ENCODE data around the gene ANK2. TPM values are rescaled to one million over a fixed set of nuclear protein-coding genes. Genes with fewer than 3 reads are reported as not detected.

The ANK2 gene
- total RNA-seq = 193 TPM

DNA sequence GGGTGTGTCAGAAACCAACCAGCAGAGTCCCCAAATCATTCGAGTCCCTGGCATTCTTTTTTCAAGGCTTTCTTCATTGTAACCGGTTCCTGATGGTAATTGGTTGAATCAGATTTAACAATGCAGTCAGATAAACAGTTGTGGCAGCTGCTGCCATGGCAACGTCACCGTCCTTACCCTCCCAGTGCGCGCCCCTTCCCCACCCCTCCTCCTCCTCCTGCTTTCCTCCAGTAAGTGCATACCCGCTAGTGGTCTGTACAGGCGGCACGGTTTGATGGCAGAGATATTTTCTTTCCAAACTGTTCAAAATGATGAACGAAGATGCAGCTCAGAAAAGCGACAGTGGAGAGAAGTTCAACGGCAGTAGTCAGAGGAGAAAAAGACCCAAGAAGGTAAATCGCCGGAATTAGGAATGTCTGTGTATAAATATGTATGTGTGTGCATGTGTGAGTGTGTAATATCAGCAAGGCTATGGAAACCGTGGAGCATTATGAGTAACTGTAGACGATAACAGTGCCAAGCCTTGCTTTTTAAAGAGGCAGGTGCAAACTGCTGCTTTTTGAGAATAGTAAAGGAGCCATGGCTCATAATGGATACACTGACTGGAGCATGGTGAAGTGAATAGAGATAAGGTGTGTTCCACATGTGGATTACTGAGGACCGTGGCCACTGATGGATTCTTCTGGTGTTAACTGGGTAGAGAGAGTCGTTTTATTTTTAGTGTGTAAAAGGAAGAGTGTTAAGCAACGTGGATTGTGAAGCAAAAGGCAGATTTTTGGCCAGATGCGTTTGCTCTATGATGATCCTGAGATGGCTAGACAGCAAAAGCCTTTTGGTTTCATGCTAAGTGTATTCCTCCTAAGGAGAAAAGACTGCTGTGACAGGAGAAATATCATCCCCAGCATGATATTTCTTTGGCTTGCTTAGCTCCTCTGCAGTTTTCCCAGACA is at the start of gene ANK2:
Gene ANK2, plus strand, starts transcription at position 233 of the 950 bp plus-strand sequence. Its CDS starts 76 bp downstream, at position 309.
- DNase-seq = no peak

DNA sequence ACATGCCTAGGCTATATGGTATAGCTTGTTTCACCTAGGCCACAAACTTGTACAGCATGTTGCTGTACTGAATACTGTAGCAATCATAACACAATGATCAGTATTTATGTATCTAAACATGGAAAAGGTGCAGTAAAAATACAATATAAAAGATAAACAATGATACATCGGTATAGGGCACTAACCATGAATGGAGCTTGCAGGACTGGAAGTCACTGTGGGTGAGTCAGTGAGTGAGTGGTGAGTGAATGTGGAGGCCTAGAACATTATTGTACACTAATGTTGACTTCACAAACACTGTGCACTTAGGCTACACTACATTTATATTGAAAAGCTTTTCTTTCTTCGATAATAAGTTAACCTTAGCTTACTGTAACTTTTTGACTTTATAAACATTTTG is 45.6 kb upstream of the ANK2 start:
- DNase-seq = no peak

DNA sequence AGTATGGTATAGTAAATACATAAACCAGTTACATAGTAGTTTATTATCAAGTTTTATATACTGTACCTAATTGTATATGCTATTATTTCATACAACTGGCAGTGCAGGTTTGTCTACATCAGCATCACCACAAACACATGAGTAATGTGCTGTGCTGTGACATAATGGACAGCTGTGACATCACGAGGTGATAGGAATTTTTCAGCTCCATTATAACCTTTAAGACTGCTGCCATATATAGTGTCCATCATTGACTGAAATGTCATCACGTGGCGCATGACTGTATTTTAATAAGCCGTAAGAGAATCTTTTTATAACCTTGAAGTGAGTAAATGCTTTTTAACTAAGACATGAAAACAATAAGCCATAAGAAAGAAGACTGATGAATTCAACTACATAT is 44.8 kb upstream of the ANK2 start:
- no peak for DNase-seq

DNA sequence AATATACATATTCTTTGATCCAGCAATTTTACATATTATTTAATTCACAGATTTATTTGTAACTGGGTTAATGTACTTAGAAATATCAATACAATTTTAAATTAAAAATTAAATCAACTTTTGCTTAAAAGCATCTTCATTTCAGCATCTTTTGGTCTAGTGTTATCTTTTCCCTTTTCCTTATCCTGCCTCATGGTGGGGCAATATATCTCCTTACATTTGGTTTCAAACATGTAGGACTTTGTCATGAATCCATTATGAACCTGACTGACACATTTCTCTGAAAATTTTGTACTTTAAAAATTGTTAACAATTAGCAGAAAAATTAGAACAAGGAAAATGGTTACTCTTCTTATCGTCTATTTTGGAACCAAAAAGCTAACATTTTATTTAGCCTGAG is 42.8 kb upstream of the ANK2 start:
- DNase-seq = no peak

DNA sequence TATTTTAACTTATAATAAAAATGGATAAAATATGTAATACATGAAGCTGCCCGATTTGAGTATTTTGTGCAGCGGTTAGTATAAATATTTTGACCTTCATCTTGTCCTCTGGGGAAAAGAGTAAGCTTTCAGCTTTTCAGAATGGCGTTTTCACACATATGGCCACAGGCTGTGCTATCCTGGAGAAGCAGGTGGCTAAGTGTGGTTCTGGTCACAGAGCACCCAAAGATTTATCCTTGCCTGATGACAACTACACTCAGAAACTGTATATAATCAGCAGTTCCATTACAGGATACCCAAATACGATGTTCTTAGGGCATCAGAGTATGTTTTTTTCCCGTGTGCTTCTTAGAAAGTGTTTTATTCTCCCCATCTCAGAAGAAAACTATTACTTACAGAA is 42.3 kb upstream of the ANK2 start:
- no peak for DNase-seq

DNA sequence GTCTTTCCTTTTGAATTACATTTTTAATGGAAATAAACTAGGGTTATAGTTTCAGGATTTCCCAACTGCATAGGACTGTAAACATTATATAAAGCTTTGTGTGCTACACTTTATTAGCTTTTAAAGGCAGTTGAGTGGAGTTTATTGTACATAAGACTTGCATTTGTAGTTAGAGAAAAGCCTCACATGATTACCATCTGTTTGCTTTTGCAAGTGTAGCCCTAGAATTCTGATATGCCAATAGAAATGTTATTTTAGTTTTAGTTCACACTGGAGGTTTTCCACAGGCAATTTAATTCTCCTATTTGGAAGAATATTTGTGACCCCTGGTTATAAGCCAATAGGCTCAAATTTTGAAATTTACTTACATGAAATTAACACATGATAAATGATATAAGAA is 41.3 kb upstream of the ANK2 start:
- DNase-seq = no peak

DNA sequence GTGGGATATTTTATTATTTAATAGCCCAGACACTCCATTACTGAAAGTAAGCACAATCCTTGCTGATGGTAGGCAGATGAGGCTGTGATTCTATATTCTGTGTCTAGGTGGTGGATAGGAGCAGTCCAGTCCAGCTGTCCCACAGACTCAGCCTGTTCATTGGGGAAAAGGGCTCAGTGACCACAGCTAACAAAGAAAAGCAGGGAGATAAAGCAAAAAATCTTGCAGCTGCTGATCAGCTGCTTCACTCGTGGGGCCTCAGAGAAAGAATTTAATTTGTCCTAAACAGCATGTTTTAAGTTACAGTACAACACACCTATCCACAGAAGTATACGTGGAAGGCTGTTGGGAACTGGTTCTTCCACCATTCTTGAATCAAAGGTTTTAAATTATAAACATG is 40.7 kb upstream of the ANK2 start:
- no peak for DNase-seq

DNA sequence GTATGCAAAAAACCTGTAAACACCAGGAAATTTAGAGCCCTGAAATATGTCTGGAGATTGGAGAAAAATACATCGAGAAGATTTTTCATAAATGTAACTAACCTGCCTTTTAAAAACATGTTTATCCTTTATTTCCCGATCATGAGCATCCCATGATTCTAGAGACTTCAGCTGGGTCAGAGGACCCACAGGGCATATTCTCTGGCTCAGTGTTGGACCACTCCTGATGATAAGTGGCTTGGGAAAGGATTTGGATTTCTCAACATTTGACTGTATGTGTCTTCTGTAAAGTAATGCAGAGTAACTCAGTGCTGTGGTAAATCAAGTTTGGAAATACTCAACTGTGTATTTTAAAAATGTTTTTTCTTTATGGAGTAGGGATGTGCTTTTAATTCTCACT is 40.0 kb upstream of the ANK2 start:
- DNase-seq = no peak

DNA sequence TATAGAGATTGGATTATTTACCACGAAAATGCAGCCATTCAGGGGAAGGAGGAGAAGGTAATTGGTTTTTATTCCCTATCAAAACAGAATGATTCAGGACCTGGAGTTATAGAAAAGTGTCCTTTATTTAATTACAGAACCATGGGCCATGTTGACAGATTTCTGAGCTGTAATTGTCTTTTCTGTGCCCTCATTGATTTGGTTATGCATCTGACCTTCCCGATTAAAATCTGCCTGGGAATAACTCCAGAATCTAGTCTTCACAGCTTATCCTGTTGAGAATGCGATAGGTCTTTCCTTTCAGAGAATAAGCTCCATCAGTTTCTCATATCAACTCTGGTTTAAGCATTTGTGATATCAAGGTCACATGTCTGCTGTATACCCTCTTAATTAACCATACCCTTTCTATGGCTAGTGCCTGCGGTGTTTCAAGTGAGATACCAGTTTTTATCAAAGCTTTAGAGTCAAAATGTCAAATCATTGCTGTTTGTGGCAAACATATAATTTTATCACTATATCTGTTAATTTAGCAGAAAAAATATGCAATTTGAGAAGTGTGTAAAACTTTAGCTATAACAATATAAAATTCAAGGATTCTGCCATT is 37.2 kb upstream of the ANK2 start:
- DNase-seq = no peak

DNA sequence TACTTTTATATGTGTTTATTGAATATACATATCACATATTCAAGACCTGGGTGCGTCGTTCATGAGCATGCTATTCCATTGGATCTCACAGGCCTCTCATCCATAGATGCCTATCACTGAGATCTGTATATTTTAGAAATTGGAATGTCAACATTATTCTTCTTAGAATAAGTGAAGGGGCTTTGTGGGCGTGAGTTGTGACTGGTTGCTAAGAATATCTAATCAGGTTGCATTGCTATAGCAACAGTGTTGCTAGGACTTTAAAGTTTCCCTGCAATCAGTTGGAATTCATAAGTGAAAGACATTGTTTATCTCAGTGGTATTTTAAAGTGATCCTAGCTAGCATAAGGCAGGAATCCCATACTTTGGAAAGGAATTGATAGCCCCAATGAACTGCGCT is 36.7 kb upstream of the ANK2 start:
- DNase-seq = no peak

DNA sequence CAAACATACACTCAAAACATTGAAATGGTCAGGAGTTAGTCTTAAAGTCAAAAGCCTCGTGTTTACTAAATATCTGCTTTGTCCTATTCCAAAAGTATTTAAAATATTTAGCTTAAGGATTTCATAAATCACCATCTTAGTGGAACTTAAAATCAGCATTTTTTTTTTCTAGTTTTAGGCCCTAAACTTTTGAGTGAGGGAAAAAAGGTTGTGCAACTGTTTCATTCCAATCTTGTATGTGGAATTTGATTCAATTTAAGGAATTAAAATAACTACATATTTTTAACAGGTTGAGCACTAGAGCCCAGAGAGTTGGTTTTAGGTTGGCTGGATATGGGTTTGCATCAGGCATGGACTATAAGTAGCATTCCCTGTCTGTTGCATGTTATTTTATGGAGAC is 35.7 kb upstream of the ANK2 start:
- no peak for DNase-seq

DNA sequence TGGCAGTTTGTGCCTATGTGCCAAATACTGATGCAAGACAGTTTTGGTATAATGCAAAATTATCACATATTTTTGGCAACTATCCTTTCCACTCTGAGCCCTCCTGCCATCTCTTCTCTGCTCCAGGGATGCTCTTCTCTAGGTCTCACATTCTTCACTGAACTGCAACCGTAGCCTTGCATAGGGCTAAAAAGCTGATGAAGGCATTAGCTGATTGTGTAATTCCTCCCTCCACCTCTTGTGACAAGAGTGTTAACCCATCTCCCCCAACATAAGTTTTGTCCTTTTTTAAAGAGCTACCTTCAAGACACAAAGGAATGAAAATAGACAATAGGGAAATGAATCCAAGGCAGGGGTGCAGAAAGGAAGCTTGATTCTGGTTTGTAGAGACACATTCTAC is 33.1 kb upstream of the ANK2 start:
- DNase-seq = no peak

DNA sequence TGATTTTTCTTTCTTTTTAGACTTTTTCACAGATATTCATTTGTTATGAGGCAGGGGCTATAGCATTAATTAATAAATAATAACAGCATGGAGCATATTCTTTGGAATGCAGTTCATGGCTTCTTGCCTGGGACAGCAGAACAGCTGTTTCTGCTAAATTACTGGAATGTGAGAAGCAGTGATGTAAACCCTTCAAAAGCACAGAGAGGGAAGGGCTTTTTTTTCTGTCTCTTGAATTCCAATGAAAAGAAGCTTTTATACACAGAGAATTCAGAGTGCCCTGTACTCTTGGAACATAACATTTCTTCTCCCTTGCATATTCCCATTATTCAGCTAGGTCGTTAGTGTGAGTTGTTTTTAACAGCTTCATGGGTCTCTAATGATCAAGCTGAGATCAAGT is 28.5 kb upstream of the ANK2 start:
- peak; percentile 54 for DNase-seq

DNA sequence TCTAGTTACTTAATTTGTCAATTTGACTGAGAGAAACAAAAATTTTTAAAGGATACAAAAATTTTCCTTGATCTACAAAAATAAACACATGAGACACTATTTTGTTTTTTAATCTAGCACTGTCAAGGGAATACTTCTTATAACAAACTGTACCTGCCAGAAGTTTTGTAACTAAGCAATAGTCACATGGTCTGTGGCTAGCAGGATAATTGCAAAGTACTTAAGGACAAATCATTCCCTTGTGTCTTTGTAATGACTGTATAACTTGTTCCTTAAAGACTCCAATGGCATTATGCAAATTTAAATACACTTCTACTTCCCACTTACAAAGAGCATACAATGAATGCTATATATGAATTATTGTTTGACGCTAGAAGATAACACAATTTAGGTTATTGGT is 25.1 kb upstream of the ANK2 start:
- no peak for DNase-seq

DNA sequence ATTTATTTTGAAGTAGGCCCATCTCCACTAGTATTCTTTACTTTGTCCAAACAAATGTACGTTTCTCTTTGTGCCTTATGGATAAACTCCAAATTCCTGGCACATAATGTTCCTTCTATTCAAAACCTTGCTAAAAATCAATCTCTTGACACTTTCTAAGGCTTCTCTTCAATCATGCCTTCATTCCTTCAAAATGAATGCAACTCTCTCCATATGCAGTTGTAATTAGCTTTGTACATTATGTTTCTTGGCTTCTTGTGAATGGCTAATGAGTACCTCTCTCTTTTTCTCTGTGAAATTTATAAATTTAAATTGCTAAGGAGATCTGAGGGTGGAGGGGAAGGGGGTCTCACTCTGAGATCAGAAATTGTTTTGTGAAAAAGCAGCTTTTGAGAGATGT is 24.0 kb upstream of the ANK2 start:
- DNase-seq = no peak

DNA sequence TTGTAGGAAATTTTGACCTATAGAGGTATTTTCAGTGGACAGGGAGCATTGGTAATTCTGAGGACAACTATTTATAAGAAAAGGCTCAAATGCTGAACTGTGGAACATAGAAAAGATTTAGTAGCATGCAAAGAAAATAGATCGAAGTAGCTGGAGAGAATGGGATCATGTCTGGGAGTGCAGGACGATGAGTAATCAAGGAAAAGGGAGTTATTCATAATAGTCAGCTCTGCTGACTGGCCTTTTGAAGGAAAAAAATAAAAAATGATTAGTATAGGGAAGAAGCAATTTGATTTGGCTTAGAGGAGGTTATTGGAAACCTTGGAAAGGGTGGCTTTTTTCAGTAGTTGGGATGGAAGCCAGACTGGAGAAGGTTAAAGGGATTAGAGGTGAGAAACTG is 22.9 kb upstream of the ANK2 start:
- DNase-seq = no peak

DNA sequence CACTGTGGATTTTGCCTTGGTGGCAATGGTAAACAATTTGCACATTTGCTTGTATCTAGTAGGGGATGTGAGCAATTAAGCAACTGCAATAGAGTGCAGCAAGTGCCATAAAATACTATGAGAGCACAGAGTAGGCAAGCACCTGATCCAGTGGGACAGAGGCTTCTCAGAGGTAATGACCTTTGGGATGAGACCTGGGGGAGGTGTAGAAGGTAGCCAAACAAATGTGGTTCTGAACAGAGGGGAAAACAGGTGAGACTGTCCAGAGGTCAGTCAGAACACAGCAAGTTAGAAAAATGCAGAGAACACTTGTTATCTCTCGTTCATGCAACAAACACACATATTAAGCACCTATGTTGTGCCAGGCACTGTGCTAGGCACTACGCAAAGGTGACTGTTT is 21.4 kb upstream of the ANK2 start:
- no peak for DNase-seq

DNA sequence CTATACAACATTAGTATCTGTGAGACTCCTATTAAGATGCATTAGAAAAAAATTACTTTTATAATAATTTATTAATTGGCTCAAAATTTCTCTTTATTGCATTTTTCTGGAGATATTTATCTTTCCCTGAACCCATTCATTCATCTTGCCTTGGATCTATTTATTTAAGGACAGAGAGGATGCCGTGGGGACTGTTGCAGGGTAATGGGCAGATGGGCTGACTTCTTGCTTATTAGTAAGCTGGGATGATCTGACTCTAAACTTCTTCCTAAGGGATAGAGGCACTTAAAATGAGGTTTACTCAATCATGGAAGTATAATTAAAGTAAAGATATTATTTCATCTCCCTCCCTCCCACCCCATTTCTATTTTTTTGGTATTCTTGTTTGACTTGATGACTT is 18.2 kb upstream of the ANK2 start:
- DNase-seq = no peak

DNA sequence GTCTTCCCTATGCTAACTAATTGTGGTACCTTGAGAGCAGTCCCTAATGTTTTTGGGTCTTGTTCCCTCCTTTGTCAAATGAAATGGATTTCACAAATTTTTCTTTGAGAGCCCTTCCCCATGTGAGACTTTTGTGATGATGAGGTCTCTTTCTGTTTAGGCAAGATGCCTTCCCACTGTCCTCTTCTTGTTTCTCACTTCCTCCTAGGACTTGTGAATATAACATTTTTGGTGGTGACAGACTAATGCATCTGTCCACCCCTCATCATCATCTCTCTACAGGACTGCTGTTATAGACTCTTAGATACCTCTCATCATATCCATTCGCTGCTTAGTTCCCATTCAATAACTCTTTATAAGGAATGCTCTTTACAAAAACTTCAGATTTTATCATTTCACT is 8.7 kb upstream of the ANK2 start:
- DNase-seq = no peak

DNA sequence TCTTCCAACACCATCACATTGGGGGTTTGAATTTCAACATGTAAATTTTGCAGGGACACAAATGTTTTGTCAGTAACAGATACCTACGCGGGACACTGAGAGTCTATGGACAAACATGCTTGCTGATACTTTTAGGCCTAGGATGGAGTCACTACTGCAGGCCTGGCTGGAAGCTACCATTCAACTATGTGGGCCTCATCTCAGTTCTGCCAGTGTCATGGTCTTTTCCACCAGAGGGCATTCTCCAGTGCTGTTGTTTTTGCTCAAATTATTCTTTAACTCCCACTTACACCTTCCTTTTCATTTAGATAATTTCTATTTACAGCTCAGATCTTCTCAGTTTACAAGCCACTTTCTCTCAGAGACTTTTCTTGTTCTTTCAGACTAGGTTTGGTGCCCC is 7.0 kb upstream of the ANK2 start:
- DNase-seq = no peak

DNA sequence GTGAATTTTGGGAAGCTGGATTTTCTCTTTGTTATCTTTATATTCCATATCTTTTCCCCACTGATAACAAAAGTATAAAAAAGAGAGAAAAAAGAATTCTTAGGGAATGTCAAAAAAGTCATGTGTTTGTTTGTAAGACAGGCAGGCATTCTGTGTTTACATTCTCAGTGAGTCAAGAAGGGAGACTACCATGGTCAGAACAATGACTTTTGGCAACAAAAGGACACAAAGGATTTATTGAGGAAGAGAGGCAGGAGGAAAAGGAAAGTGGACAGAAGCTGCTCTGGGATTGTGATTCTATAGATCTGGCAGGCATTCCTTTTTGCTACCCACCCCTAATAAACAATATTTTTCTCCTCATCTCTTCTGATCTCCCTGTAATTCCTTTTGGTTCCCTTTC is 5.9 kb upstream of the ANK2 start:
- DNase-seq = no peak

DNA sequence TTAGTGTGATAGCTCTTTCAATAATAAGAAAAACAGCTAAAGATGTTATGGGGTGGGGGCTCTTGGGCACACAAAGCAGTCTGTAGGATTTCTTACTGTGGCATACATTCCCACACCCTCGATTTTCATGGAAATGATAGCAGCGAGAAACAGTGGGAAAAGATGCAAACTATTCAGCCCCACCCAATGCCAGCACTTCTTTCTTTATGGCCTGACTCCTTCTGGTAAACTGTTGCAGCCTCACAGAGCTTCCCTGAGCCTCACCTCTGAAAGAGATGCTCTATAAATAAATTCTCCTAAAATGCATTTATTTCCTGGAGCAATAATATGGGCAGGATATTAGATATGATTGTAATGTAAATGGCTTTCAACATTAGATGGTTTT is 910 bp downstream of the ANK2 start:
- DNase-seq = no peak

DNA sequence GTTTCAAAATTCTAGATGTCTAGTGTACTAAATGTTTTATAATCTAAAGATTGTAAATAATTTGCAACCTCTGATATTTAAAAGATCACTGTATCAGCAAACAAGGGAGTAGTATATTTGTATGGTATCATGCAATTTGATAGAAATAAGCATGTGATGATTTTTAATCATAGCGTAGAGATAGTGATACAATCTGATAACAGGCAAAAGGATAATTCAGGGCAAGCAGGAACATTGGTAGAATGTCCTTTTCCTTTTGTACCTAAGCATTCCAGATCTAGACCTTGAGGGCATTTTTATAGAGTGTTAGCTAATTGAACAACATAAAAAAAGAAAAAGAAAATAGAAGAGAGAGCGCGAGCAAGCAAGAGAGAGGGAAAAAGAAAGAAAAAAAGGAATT is 1.4 kb downstream of the ANK2 start:
- DNase-seq = no peak

DNA sequence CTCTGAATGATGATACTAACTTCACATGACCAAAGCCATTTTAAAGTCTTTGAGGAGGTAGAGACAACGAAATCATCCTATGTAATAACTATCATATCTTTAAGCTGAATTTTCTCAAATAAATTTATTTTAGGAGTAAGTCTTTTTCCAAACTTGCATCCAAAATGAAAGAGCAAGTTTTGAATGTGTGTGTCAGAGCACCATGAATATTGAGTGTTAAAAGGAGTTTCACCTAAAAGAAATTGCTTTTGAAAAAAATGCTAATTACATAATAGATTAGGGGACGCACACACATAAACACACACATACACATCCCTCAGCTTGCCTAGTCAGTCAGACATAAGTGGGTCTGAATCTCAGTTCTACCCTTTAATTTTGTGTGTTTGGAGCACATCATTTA is 1.9 kb downstream of the ANK2 start:
- no peak for DNase-seq
